ENCODE data around the gene KLHL29. TPM values are rescaled to one million over a fixed set of nuclear protein-coding genes. Genes with fewer than 3 reads are reported as not detected.

KLHL29 gene
- polyA plus RNA-seq, 3 donors, result 0.03 TPM; not detected in 2

- Mint-ChIP-seq H3K4me3 (no peak overlapping the region), H3K27me3 (ENCODE audit: low read depth in 3 of 3) (peaks cover 0 to 7% (median 4%) of the 10 kb centered on the region in 3 donors), H3K36me3 (no peaks in the 10 kb centered on the region), H3K27ac (no peak overlapping the region), H3K9me3 (no peaks in the 10 kb centered on the region), H3K4me1 (no peaks in the 10 kb centered on the region)
- Histone ChIP-seq H3K9me3 (replicated peaks in 1 of 2; ENCODE audit: control insufficient read depth in 1 of 2, insufficient read depth in 1 of 2, low read length in 2 of 2) (no peaks in the 10 kb centered on the region), H2AFZ (ENCODE audit: insufficient read depth, low read depth, low read length, poor library complexity, severe bottlenecking) (no peak overlapping the region), H3K4me3 (replicated peaks in 1 of 3; ENCODE audit: low read depth in 2 of 3, low read length in 3 of 3) (no peak overlapping the region), H3K9ac (ENCODE audit: insufficient read depth, low read length, poor library complexity, severe bottlenecking) (no peak overlapping the region), H3K27me3 (ENCODE audit: control insufficient read depth in 2 of 2, insufficient read depth in 2 of 2, low read length in 2 of 2) (no peaks in the 10 kb centered on the region), H3K36me3 (replicated peaks in 1 of 2; ENCODE audit: control insufficient read depth in 1 of 2, insufficient read depth in 2 of 2, low read length in 2 of 2) (no peaks in the 10 kb centered on the region), H3K4me2 (replicated peaks; ENCODE audit: extremely low read depth, low read length, poor library complexity, severe bottlenecking) (no peak overlapping the region), H4K20me1 (ENCODE audit: insufficient read depth, low read length) (no peaks in the 10 kb centered on the region), H3K4me1 (ENCODE audit: control insufficient read depth in 1 of 2, insufficient read depth in 2 of 2, low read length in 2 of 2) (no peaks in the 10 kb centered on the region), H3K79me2 (ENCODE audit: insufficient read depth, low read length) (no peaks in the 10 kb centered on the region), H3K27ac (ENCODE audit: low read depth in 1 of 2, low read length in 2 of 2) (no peak overlapping the region)
- no peak for DNase-seq
- TF ChIP-seq CTCF (IDR thresholded peaks at IDR 0.05), result no peak
- intact Hi-C loops (cut with micrococcal nuclease), result no loop called here
- WGBS (ENCODE audit: insufficient coverage), result 93% methylated on average over 7 of the region's 11 CpGs
These were observed 194.1 kb downstream of the KLHL29 start for GRCh38 chr2:23578964-23579671.

- Histone ChIP-seq H3K4me2 (replicated peaks; ENCODE audit: extremely low read depth, low read length, poor library complexity, severe bottlenecking) (no peak overlapping the region), H3K79me2 (ENCODE audit: insufficient read depth, low read length) (no peaks in the 10 kb centered on the region), H3K4me3 (replicated peaks in 1 of 3; ENCODE audit: low read depth in 2 of 3, low read length in 3 of 3) (no peak overlapping the region), H3K4me1 (ENCODE audit: control insufficient read depth in 1 of 2, insufficient read depth in 2 of 2, low read length in 2 of 2) (no peaks in the 10 kb centered on the region), H3K27ac (ENCODE audit: low read depth in 1 of 2, low read length in 2 of 2) (no peak overlapping the region), H3K36me3 (replicated peaks in 1 of 2; ENCODE audit: control insufficient read depth in 1 of 2, insufficient read depth in 2 of 2, low read length in 2 of 2) (no peaks in the 10 kb centered on the region), H3K27me3 (ENCODE audit: control insufficient read depth in 2 of 2, insufficient read depth in 2 of 2, low read length in 2 of 2) (no peaks in the 10 kb centered on the region), H2AFZ (ENCODE audit: insufficient read depth, low read depth, low read length, poor library complexity, severe bottlenecking) (no peak overlapping the region), H3K9ac (ENCODE audit: insufficient read depth, low read length, poor library complexity, severe bottlenecking) (no peak overlapping the region), H3K9me3 (replicated peaks in 1 of 2; ENCODE audit: control insufficient read depth in 1 of 2, insufficient read depth in 1 of 2, low read length in 2 of 2) (no peaks in the 10 kb centered on the region), H4K20me1 (ENCODE audit: insufficient read depth, low read length) (no peaks in the 10 kb centered on the region)
- no peaks in the 10 kb centered on the region for H3K4me1 Mint-ChIP-seq
- H3K27me3 Mint-ChIP-seq (ENCODE audit: low read depth in 3 of 3), result peaks cover 0 to 7% (median 4%) of the 10 kb centered on the region in 3 donors
- no peaks in the 10 kb centered on the region for H3K9me3 Mint-ChIP-seq
- H3K27ac Mint-ChIP-seq, result no peak overlapping the region
- no peak for DNase-seq
- WGBS (ENCODE audit: insufficient coverage), result 92% methylated on average over 4 of the region's 5 CpGs
- no peaks in the 10 kb centered on the region for H3K36me3 Mint-ChIP-seq
- H3K4me3 Mint-ChIP-seq, result no peak overlapping the region
- intact Hi-C loops (cut with micrococcal nuclease), result no loop called here
- no peak for TF ChIP-seq CTCF (IDR thresholded peaks at IDR 0.05)
These were observed 194.7 kb downstream of the KLHL29 start for GRCh38 chr2:23579674-23580073.
